Mammary epithelial cell (primary cell): ENCODE measurements around the gene TMEM255B.

Experiments
- CTCF ChIP-seq, 2 donors: IDR thresholded peaks in 1 of 2; conservative IDR thresholded peaks in 1 of 2; 2 replicates each; pipeline ENCODE4 v1.5.1; 2011 to 2012; ENCODE audit warnings: inconsistent platforms in 2 of 2, low read length in 2 of 2, mild to moderate bottlenecking in 2 of 2, control low read depth in 1 of 2, low read depth in 1 of 2; ENCODE audit not compliant: insufficient read depth in 1 of 2; ENCODE audit errors: extremely low read depth in 1 of 2
- EZH2 ChIP-seq: IDR thresholded peaks from 2 replicates; pipeline ENCODE4 v1.6.1; 2012; ENCODE audit warnings: low read length, inconsistent platforms, borderline replicate concordance

DNA sequence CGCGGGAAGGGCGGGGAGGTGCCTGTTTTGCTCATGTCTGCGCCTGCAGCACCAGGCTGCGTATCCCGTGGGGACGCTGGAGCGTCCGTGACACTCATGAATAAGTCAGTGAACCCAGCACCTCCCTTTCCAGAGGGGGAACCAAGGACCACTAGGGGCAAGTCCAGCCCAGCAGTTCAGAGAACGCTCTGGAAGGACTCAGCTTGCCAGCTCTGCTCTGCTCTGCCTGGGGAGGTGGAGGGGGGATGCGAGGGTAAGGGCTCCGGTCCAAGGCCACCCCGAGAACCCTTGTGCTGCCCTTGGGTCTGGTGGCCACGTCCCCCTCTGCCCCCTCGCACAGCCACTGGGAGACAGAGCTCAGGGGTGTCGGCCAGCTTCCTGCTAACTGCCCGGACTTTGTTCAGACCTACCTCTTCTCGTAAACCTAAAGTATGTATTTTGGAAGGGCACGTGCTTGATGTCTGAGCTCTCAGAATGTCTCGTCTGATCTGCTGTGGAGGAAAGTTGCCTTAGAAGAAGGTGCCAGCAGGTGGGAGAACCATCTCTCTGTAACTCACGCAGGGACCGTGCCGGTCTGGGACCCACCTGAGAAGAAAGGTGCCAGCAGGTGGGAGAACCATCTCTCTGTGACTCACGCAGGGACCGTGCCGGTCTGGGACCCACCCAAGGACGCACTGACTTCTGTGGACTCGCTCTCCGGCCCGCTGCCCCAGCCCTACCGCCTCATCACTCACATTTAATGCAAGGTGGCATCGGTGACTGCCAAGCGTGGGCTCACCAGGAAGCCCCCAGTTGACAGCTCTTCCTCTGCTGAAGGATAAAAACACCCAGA, 34.1 kb downstream of the TMEM255B start:
- TF ChIP-seq EZH2: no peak
- TF ChIP-seq CTCF (conservative IDR thresholded peaks at IDR 0.05 in 1 of 2, IDR thresholded peaks at IDR 0.05 in 1 of 2; ENCODE audit: extremely low read depth in 1 of 2, insufficient read depth in 1 of 2, low read depth in 1 of 2, low read length in 2 of 2): no peak
